Neural cell (in vitro differentiated cells): Measurements from ENCODE around the gene CFAP157.

Experiments
- EP300 ChIP-seq: fragments of 450-650 bp; conservative IDR thresholded peaks from 2 replicates; pipeline ENCODE4 v1.6.1; 2014; ENCODE audit warnings: antibody characterized with exemption, mild to moderate bottlenecking, moderate library complexity; ENCODE audit not compliant: poor library complexity, severe bottlenecking
- EZH2 ChIP-seq: fragments of 200-600, 300-800 bp; shearing (Covaris generic), sonication (generic); IDR thresholded peaks from 2 replicates; pipeline ENCODE4 v1.6.1; 2014; ENCODE audit warnings: antibody characterized with exemption, low read length, borderline replicate concordance, mild to moderate bottlenecking; ENCODE audit not compliant: insufficient read depth, poor library complexity, severe bottlenecking
- POLR2AphosphoS5 ChIP-seq: IDR thresholded peaks from 2 replicates; pipeline ENCODE4 v1.6.1; 2012
- TF ChIP-seq, protein P1 (sequence below): fragments of 450-650 bp; IDR thresholded peaks from 2 replicates; pipeline ENCODE4 v1.5.1; 2014; ENCODE audit warnings: antibody characterized with exemption, mild to moderate bottlenecking, moderate library complexity; ENCODE audit not compliant: poor library complexity, severe bottlenecking
- TF ChIP-seq, protein P2 (sequence below): IDR thresholded peaks from 2 replicates; pipeline ENCODE4 v1.6.1; 2012; ENCODE audit warnings: borderline replicate concordance

DNA sequence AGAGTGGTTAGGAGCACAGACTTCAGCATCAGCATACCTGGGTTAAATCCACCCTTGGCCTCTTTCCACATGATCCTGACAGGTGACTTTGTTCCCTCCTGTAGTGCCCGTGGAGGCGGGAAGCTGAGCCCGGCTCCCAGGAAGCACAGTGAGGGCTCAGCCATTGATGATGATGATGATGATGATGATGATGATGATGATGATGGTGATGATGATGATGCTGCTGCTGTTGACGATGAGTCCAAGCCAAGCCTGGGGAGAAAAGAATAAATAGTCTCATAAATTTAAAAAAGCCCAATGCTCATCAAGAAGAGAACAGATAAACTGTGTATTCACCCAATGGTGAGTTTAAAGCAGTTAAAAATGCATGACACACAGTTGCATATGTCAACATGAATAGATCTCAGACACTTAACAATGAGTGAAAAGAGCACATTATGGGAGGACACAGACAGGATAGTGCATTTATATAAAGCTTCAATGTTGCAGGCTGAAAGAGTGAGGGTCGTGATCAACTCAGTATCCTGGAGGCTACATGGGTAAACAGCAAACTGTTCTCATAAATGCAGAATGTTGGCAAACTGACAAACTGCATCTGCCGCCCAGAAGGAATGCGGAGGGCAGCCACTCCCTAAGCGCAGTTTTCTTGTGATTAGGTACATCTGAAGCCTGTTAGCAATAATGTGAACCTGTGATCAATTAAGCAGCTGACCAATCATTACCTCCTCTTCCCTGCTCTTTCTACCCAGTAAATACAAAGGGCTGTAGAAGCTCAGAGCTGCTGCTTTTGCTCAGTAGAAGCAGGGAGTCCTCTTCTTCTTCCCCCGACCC is 11.7 kb upstream of the CFAP157 start:
- TF ChIP-seq, protein P1, sequence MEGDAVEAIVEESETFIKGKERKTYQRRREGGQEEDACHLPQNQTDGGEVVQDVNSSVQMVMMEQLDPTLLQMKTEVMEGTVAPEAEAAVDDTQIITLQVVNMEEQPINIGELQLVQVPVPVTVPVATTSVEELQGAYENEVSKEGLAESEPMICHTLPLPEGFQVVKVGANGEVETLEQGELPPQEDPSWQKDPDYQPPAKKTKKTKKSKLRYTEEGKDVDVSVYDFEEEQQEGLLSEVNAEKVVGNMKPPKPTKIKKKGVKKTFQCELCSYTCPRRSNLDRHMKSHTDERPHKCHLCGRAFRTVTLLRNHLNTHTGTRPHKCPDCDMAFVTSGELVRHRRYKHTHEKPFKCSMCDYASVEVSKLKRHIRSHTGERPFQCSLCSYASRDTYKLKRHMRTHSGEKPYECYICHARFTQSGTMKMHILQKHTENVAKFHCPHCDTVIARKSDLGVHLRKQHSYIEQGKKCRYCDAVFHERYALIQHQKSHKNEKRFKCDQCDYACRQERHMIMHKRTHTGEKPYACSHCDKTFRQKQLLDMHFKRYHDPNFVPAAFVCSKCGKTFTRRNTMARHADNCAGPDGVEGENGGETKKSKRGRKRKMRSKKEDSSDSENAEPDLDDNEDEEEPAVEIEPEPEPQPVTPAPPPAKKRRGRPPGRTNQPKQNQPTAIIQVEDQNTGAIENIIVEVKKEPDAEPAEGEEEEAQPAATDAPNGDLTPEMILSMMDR, result no peak
- TF ChIP-seq EP300 (no peak), EZH2 (no peak), POLR2AphosphoS5 (no peak)
- TF ChIP-seq, protein P2, sequence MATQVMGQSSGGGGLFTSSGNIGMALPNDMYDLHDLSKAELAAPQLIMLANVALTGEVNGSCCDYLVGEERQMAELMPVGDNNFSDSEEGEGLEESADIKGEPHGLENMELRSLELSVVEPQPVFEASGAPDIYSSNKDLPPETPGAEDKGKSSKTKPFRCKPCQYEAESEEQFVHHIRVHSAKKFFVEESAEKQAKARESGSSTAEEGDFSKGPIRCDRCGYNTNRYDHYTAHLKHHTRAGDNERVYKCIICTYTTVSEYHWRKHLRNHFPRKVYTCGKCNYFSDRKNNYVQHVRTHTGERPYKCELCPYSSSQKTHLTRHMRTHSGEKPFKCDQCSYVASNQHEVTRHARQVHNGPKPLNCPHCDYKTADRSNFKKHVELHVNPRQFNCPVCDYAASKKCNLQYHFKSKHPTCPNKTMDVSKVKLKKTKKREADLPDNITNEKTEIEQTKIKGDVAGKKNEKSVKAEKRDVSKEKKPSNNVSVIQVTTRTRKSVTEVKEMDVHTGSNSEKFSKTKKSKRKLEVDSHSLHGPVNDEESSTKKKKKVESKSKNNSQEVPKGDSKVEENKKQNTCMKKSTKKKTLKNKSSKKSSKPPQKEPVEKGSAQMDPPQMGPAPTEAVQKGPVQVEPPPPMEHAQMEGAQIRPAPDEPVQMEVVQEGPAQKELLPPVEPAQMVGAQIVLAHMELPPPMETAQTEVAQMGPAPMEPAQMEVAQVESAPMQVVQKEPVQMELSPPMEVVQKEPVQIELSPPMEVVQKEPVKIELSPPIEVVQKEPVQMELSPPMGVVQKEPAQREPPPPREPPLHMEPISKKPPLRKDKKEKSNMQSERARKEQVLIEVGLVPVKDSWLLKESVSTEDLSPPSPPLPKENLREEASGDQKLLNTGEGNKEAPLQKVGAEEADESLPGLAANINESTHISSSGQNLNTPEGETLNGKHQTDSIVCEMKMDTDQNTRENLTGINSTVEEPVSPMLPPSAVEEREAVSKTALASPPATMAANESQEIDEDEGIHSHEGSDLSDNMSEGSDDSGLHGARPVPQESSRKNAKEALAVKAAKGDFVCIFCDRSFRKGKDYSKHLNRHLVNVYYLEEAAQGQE, result no peak
